Measurements from ENCODE around the gene GRIK2. TPM values are rescaled to one million over a fixed set of nuclear protein-coding genes. Genes with fewer than 3 reads are reported as not detected.
"Not testable (repeated sequence)": the region's sequence is repeated elsewhere in the genome, so short reads cannot be mapped to it uniquely, and the experiment has no call there.

GRIK2 gene
- total RNA-seq, 1 donor from 2014 or later: 95.5 TPM

DNA sequence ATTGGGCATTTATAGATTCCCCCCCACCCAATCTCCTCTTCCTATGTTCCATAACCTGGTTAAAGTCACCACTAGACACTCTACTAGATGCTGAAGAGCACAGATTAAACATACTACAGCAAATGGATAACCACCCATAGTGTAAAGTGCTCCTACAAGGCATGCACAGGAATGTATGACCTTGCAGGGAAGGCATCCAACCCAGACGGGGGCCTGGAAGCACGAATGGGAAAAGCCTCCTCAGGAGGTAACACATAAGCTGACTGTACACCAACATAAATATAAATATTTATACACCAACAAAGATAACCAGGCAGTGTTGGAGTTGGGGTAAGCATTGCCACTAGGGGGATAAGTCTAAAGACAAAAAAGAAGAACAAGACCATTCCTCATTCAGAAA, 691.7 kb downstream of the GRIK2 start:
- H3K36me3 Mint-ChIP-seq (ENCODE audit: unreplicated experiment): no peaks in the 10 kb centered on the region
- TF ChIP-seq, protein P1, sequence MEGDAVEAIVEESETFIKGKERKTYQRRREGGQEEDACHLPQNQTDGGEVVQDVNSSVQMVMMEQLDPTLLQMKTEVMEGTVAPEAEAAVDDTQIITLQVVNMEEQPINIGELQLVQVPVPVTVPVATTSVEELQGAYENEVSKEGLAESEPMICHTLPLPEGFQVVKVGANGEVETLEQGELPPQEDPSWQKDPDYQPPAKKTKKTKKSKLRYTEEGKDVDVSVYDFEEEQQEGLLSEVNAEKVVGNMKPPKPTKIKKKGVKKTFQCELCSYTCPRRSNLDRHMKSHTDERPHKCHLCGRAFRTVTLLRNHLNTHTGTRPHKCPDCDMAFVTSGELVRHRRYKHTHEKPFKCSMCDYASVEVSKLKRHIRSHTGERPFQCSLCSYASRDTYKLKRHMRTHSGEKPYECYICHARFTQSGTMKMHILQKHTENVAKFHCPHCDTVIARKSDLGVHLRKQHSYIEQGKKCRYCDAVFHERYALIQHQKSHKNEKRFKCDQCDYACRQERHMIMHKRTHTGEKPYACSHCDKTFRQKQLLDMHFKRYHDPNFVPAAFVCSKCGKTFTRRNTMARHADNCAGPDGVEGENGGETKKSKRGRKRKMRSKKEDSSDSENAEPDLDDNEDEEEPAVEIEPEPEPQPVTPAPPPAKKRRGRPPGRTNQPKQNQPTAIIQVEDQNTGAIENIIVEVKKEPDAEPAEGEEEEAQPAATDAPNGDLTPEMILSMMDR (IDR thresholded peaks at IDR 0.05; ENCODE audit: partially characterized antibody, unreplicated experiment): no peak
- no peaks in the 10 kb centered on the region for H3K4me1 Mint-ChIP-seq (ENCODE audit: low read depth, unreplicated experiment)
- H3K9me3 Mint-ChIP-seq (ENCODE audit: unreplicated experiment): peaks cover 1% of the 10 kb centered on the region
- H3K27ac Mint-ChIP-seq (ENCODE audit: unreplicated experiment): no peak overlapping the region
- no peak overlapping the region for H3K4me3 Mint-ChIP-seq (ENCODE audit: unreplicated experiment)
- no peaks in the 10 kb centered on the region for H3K27me3 Mint-ChIP-seq (ENCODE audit: unreplicated experiment)
- no peak for DNase-seq

DNA sequence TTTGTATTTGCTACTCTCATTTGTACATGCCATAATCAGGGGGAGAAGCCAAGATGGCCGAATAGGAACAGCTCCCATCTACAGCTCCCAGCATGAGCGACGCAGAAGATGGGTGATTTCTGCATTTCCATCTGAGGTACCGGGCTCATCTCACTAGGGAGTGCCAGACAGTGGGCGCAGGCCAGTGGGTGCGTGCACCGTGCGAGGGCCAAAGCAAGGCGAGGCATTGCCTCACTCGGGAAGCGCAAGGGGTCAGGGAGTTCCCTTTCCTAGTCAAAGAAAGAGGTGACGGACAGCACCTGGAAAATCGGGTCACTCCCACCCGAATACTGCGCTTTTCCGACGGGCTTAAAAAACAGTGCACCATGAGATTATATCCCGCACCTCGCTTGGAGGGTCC, 694.7 kb downstream of the GRIK2 start:
- H3K4me1 Mint-ChIP-seq (ENCODE audit: low read depth, unreplicated experiment); H3K4me3 Mint-ChIP-seq (ENCODE audit: unreplicated experiment); H3K36me3 Mint-ChIP-seq (ENCODE audit: unreplicated experiment); DNase-seq; H3K9me3 Mint-ChIP-seq (ENCODE audit: unreplicated experiment); H3K27me3 Mint-ChIP-seq (ENCODE audit: unreplicated experiment); H3K27ac Mint-ChIP-seq (ENCODE audit: unreplicated experiment): not testable (repeated sequence)

DNA sequence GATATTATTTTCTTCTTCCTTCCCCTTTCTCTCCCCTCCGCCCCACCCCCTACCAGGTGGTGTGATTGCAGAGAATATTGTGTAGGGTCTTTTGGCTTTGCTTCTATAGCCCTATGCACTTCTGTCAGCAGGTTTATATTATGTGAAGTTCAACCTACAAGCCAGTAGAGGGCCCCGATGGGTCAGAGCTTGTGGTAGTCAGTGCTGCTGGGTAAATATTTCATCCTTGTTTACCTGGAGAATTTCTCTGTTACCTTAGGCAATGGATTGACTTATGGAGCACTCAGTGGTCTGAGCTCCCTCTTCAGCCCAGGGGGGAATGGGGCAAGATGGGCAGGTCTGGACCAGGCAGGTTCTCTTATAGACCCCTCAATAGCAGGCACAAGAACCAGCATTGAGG, 720.9 kb downstream of the GRIK2 start:
- Mint-ChIP-seq H3K36me3 (ENCODE audit: unreplicated experiment) (no peaks in the 10 kb centered on the region), H3K4me3 (ENCODE audit: unreplicated experiment) (no peak overlapping the region), H3K27me3 (ENCODE audit: unreplicated experiment) (peaks cover 3% of the 10 kb centered on the region), H3K9me3 (ENCODE audit: unreplicated experiment) (peaks cover 4% of the 10 kb centered on the region), H3K27ac (ENCODE audit: unreplicated experiment) (no peak overlapping the region), H3K4me1 (ENCODE audit: low read depth, unreplicated experiment) (no peaks in the 10 kb centered on the region)
- TF ChIP-seq, protein P1 (IDR thresholded peaks at IDR 0.05; ENCODE audit: partially characterized antibody, unreplicated experiment): peak; percentile 40
- DNase-seq: no peak

DNA sequence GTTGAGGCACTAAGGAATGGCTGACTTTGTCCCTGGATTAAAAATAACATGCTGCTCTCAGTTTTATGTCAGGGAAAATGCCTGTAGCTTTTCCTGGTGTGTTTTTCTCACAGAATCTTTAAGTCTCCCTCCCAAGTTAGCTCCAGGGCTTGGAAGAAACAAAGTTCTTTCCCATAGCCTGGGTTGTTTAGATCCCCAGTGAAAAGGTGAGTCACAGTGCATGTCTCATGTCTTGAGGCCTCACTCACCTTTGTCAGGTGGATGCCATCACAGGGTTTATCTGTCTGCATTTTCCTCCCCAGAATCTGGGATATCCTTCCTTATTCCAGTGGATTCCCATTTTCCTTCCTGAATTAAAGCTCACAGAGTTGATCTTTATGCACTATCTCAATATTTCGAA, 722.4 kb downstream of the GRIK2 start:
- Mint-ChIP-seq H3K9me3 (ENCODE audit: unreplicated experiment) (peaks cover 4% of the 10 kb centered on the region), H3K4me3 (ENCODE audit: unreplicated experiment) (no peak overlapping the region), H3K27ac (ENCODE audit: unreplicated experiment) (no peak overlapping the region), H3K27me3 (ENCODE audit: unreplicated experiment) (peaks cover 3% of the 10 kb centered on the region), H3K4me1 (ENCODE audit: low read depth, unreplicated experiment) (no peaks in the 10 kb centered on the region), H3K36me3 (ENCODE audit: unreplicated experiment) (no peaks in the 10 kb centered on the region)
- TF ChIP-seq, protein P1 (IDR thresholded peaks at IDR 0.05; ENCODE audit: partially characterized antibody, unreplicated experiment): no peak
- no peak for DNase-seq

DNA sequence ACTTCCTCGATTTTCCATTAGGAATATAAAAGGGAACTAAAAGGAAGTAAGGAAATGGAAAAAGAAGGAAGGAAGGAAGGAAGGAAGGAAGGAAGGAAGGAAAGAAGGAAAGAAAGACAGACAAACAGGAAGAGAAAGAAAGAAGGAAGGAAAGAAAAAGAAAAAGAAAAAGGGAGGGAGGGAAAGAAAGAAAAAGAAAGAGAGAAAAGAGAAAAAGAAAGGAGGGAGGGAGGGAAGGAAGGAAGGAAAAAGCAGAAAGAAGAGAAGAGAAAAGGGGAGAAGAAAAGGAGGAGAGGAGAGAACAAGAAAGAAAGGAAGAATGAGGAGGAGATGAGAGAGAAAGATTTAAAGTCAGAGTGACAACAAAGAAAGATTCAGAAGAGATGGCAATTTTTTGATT, 724.5 kb downstream of the GRIK2 start:
- H3K4me3 Mint-ChIP-seq (ENCODE audit: unreplicated experiment): no peak overlapping the region
- TF ChIP-seq, protein P1 (IDR thresholded peaks at IDR 0.05; ENCODE audit: partially characterized antibody, unreplicated experiment): no peak
- no peaks in the 10 kb centered on the region for H3K36me3 Mint-ChIP-seq (ENCODE audit: unreplicated experiment)
- no peak for DNase-seq
- no peaks in the 10 kb centered on the region for H3K4me1 Mint-ChIP-seq (ENCODE audit: low read depth, unreplicated experiment)
- H3K9me3 Mint-ChIP-seq (ENCODE audit: unreplicated experiment): peaks cover 4% of the 10 kb centered on the region
- no peak overlapping the region for H3K27ac Mint-ChIP-seq (ENCODE audit: unreplicated experiment)
- H3K27me3 Mint-ChIP-seq (ENCODE audit: unreplicated experiment): peaks cover 3% of the 10 kb centered on the region
